ENCODE data around the gene VPS72.

VPS72 gene

DNA sequence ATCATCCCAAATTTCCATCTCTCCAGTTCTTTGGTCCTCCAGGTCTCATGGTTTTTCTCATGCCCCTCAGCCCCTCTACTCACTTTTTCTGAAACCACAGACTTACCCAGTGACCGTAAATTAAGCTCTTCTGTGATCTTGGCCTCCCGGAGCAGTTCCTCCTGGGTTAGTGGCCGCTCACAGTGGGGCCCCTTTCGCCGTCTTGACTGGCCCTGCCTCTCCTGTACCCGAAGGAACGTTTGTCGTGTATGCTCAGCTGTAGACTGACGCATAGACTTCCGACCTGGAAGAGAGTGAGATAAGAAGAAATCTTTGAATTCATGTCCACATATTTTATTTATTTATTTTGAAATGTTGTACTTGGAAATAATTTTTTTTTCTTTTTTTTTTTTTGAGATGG is 5.8 kb downstream of the VPS72 start:
- DNase-seq: no peak

DNA sequence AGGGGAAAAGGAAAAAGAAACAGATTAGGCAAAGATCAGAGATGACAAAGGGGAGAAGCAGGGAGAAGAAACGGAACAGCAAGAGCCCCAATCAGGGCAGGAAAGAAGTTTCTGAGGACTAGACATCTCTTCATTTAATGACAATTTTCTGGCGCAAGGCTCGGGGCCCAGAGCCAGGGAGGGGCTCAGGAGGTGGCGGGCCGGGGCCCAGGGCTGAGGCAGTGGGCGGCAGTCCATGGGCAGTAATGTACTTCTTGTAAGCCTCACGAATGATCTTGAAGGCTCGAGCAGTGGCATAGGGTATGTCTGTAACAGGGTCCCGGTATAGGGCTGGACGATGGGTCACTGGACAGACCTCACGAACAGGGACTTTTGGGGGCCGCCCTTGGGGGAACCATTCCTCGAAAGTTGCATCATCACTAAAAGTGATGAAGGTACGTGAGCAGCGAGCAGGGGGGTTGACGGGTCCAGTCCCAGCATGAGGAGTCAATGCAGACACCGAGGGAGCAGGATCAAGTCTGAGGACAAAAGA is 13.4 kb downstream of the VPS72 start:
- DNase-seq: no peak

GRCh38 chr1:151175863-151176262 is 14.1 kb downstream of the VPS72 start, which contains the start of gene TMOD4:
TSS of gene TMOD4 (minus strand) at chr1:151175981. CDS start at chr1:151174875, 1,106 bp downstream.
- no peak for DNase-seq

GRCh38 chr1:151175041-151175741 is 14.8 kb downstream of the VPS72 start:
- no peak for DNase-seq

DNA sequence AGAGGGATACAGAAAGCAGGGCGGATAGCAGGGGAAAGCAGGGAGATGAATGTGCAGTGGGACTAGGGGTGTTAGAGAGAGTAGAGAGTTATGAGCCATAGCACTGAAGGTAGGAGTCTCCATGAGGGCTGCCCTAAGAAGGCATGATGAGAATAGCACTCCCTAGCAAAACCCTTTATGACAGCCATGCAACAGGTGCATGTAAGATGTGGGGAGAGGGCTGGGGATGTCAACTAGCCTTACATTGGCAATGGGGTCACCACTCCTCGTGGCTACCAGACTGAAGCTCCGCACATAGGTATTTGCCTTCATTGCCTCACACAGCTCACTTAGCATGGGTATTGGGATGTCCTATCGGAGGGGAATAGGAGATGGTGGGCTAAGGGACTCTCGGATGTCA is 18.8 kb downstream of the VPS72 start:
- no peak for DNase-seq

DNA sequence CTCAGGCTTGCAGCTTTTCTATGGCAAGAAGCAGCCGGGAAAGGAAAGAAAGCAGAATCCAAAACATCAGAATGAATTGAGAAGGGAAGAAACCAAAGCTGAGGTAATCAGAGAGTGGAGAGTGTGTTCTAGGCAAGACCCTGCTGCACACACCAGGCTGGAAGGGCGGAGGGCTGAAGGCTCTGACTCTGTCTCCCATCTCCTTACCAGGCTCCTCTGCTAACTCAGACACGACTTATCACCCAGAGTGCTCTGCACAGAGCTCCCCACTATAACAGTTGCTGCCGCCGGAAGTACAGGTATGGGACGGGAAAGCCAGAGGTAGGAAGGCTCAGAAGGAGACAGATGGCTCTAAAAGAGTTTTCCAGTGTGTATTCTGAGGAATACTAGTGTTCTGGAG is 22.9 kb downstream of the VPS72 start:
- no peak for DNase-seq

GRCh38 chr1:151166505-151166956 is 23.5 kb downstream of the VPS72 start:
- DNase-seq: no peak

DNA sequence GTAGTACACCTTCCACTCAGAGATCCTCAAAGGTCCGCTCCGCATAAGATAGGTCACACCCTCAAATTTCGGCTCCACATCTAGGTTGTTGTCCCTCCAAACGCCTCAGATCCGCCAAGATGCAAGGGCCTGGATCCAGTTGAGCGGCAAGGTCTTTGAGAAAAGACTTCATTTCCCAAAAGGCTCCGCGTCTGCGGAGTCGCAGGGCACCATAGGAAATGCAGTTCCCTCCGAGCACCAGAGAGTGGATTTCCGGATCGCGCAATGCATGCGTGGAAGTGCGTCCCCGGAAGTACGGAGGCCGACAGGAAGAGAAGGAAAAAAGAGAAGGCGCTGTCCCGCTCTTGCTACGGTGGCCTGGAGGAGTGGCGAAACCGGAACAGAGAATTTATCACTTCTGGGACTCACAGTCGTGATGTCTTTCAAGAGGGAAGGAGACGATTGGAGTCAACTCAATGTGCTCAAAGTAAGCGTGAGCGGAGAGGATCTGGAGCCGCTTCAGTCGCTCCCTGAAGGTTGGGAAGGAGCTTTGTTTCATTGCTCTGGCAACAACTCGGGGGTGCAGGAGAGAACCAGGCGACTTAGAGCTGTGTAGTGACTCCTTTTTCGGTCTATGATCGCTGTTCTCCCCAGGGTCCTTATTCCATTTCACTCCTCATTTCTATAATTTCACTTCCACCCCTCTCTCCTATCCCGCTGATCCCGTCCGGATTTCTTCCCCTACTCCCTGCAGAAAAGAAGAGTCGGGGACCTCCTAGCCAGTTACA is 24.1 kb downstream of the VPS72 start, which contains the start of the genes LYSMD1 and SCNM1:
Gene LYSMD1 (minus strand): TSS at position 165 of the 767 bp plus-strand sequence. CDS start 644 bp downstream, outside the sequence.
Gene SCNM1 (plus strand): TSS at position 407 of the 767 bp plus-strand sequence. CDS start 9 bp downstream, at position 416.
- DNase-seq: peak; percentile 98

GRCh38 chr1:151165281-151165737 is 24.7 kb downstream of the VPS72 start:
- peak; percentile 62 for DNase-seq

- DNase-seq: no peak
Observed at GRCh38 chr1:151164732-151165280, 25.2 kb downstream of the VPS72 start.

DNA sequence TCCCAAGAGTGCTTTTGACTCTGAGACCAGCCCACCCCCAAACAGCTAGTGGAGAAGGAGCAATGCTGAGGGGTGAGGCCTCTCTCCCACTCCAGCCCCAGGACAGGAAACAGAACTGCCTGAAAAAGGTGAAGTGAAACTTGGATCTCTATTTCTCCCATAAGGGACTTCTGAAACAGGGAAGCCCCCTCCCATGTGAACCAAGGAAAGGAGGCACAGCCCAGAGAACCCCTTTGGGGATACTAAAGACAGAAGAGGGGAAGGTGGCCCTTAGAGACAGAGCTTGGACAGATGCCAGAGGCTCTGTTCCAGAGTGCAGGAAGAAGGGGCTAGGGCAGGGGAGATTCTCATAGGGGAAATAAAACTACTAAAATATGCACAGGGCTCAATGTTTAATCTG is 30.6 kb downstream of the VPS72 start:
- DNase-seq: no peak

GRCh38 chr1:151158751-151159251 is 31.2 kb downstream of the VPS72 start:
- no peak for DNase-seq

DNA sequence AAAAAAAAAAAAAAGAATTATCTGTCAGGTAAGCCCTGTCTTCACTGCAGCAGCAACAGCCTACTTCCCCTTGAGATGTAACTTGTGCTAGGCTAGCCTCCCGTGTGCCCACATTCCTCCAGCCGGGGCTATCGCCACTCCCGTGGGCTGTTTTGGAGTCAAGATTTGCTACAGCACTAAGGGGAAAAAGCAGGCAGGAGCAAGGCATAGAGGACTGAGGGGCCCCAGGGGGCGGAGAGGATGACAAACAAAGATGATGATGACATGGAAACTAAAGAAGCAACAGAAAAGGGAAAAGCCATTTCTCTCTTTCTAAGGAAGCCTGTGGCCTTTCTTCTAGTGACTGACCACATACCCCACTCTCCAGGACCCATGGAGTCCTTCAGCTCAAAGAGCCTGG is 31.7 kb downstream of the VPS72 start:
- no peak for DNase-seq

GRCh38 chr1:151157067-151157531 is 32.9 kb downstream of the VPS72 start:
- no peak for DNase-seq

- no peak for DNase-seq
Observed at GRCh38 chr1:151156515-151156819, 33.5 kb downstream of the VPS72 start, which contains the start of gene TNFAIP8L2. TSS of gene TNFAIP8L2 (plus strand) at chr1:151156649. CDS start at chr1:151158698, 2,049 bp downstream.

- no peak for DNase-seq
Observed at GRCh38 chr1:151147665-151148064, 42.3 kb downstream of the VPS72 start.

GRCh38 chr1:151147132-151147503 is 42.9 kb downstream of the VPS72 start:
- no peak for DNase-seq

- peak; percentile 73 for DNase-seq
Observed at GRCh38 chr1:151146412-151147131, 43.4 kb downstream of the VPS72 start, which contains the start of gene SEMA6C. TSS of gene SEMA6C (minus strand) at chr1:151146631. CDS start at chr1:151142621, 4,010 bp downstream.

- no peak for DNase-seq
Observed at GRCh38 chr1:151146072-151146411, 44.0 kb downstream of the VPS72 start.

- DNase-seq: no peak
Observed at GRCh38 chr1:151145304-151146071, 44.5 kb downstream of the VPS72 start.
